Duodenal mucosa (tissue), 2 donors: ENCODE measurements around the gene ALOX5.
"Not testable (repeated sequence)": the region's sequence is repeated elsewhere in the genome, so short reads cannot be mapped to it uniquely, and the experiment has no call there.

Source experiments
- H3K27ac ChIP-seq: one replicate; pipeline ENCODE4 v1.7.0; 2013; ENCODE audit warnings: low read depth, low read length
- H3K27me3 ChIP-seq, 2 donors: one replicate each; pipeline ENCODE4 v1.7.0; 2013; ENCODE audit warnings: low read length in 2 of 2, control low read depth in 1 of 2; ENCODE audit not compliant: insufficient read depth in 2 of 2, control insufficient read depth in 1 of 2
- H3K36me3 ChIP-seq, 2 donors: one replicate each; pipeline ENCODE4 v1.7.0; 2013; ENCODE audit warnings: low read length in 2 of 2, control low read depth in 1 of 2; ENCODE audit not compliant: insufficient read depth in 2 of 2, control insufficient read depth in 1 of 2
- H3K4me1 ChIP-seq, 2 donors: one replicate each; pipeline ENCODE4 v1.7.0; 2013; ENCODE audit warnings: low read length in 2 of 2, control low read depth in 1 of 2; ENCODE audit not compliant: insufficient read depth in 2 of 2, control insufficient read depth in 1 of 2
- H3K4me3 ChIP-seq, 2 donors: one replicate each; pipeline ENCODE4 v1.7.0; 2013; ENCODE audit warnings: low read length in 2 of 2, low read depth in 1 of 2
- H3K9ac ChIP-seq, 2 donors: one replicate each; pipeline ENCODE4 v1.7.0; 2013; ENCODE audit warnings: low read length in 2 of 2, low read depth in 1 of 2
- H3K9me3 ChIP-seq, 2 donors: one replicate each; pipeline ENCODE4 v1.7.0; 2013; ENCODE audit warnings: low read length in 2 of 2, control low read depth in 1 of 2; ENCODE audit not compliant: control insufficient read depth in 1 of 2

The ALOX5 gene

DNA sequence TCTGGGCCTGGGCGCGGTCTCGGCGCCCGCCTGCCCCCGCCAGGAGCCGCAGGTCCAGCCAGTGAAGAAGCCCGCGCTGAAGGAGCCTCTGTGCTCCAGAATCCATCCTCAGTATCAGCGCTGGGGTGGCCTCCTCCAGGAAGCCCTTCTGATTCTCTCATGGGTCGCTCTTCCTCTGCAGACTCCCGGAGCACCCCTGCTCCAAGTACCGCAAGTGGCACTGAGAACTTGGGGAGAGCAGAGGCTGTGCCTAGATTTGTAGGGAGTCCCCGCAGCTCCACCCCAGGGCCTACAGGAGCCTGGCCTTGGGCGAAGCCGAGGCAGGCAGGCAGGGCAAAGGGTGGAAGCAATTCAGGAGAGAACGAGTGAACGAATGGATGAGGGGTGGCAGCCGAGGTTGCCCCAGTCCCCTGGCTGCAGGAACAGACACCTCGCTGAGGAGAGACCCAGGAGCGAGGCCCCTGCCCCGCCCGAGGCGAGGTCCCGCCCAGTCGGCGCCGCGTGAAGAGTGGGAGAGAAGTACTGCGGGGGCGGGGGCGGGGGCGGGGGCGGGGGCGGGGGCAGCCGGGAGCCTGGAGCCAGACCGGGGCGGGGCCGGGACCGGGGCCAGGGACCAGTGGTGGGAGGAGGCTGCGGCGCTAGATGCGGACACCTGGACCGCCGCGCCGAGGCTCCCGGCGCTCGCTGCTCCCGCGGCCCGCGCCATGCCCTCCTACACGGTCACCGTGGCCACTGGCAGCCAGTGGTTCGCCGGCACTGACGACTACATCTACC lies at the start of gene ALOX5:
Gene ALOX5 (plus strand): TSS at position 641 of the 774 bp plus-strand sequence. CDS start 64 bp downstream, at position 705.
- Histone ChIP-seq H3K27me3 (peaks cover 20 to 24% of the 10 kb centered on the region in 2 donors), H3K4me1 (peaks cover 11 to 22% of the 10 kb centered on the region in 2 donors), H3K9ac (peak within 1 kb of the TSS; percentile 6 to 34), H3K27ac (no peak within 1 kb of the TSS), H3K9me3 (no peaks in the 10 kb centered on the region), H3K4me3 (peak within 1 kb of the TSS; percentile 65 to 67), H3K36me3 (no peaks in the 10 kb centered on the region)

DNA sequence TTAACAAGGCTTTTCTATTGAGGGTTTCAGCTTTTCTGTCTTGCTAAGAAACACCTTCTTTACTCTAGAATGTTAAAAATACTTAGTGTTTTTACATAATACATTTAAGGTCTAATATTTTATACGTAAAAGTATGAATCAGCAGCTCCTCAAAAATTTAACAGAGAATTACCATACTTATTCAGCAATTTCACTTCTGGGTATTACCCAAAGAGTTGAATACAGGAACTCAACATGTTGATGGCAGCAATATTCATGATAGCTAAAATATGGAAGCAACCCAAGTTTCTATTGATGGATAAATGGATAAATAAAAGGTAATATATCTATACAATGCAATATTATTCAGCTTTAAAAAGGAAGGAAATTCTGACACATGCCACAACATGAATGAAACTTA lies 48.9 kb upstream of the ALOX5 start:
- Histone ChIP-seq H3K27me3 (no peaks in the 10 kb centered on the region), H3K4me1 (no peaks in the 10 kb centered on the region), H3K9ac (no peak overlapping the region), H3K36me3 (no peaks in the 10 kb centered on the region), H3K27ac (no peak overlapping the region), H3K4me3 (no peak overlapping the region), H3K9me3 (no peaks in the 10 kb centered on the region)

DNA sequence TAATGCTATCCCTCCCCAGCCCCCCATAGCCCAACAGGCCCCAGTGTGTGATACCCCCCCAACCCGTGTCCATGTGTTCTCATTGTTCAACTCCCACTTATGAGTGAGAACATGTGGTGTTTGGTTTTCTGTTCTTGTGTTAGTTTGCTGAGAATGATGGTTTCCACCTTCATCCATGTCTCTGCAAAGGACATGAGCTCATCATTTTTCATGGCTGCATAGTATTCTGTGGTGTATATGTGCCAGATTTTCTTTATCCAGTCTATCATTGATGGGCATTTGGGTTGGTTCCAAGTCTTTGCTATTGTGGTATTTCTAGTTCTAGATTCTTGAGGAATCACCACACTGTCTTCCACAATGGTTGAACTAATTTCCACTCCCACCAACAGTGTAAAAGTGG lies 47.2 kb upstream of the ALOX5 start:
- not testable (repeated sequence) for H3K27me3 ChIP-seq, H3K9ac ChIP-seq, H3K4me3 ChIP-seq, H3K27ac ChIP-seq, H3K9me3 ChIP-seq, H3K4me1 ChIP-seq, H3K36me3 ChIP-seq

DNA sequence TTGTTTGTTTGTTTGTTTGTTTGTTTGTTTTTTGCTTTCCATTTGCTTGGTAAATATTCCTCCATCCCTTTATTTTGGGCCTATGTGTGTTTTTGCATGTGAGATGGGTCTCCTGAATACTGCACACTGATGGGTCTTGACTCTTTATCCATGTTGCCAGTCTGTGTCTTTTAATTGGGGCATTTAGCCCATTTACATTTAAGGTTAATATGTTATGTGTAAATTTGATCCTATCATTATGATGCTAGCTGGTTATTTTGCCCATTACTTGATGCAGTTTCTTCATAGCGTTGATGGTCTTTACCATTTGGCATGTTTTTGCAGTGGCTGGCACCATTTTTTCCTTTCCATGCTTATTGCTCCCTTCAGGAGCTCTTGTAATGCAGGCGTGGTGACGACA lies 42.2 kb upstream of the ALOX5 start:
- H3K4me3 ChIP-seq, H3K27me3 ChIP-seq, H3K4me1 ChIP-seq, H3K9ac ChIP-seq, H3K27ac ChIP-seq, H3K9me3 ChIP-seq, H3K36me3 ChIP-seq: not testable (repeated sequence)

DNA sequence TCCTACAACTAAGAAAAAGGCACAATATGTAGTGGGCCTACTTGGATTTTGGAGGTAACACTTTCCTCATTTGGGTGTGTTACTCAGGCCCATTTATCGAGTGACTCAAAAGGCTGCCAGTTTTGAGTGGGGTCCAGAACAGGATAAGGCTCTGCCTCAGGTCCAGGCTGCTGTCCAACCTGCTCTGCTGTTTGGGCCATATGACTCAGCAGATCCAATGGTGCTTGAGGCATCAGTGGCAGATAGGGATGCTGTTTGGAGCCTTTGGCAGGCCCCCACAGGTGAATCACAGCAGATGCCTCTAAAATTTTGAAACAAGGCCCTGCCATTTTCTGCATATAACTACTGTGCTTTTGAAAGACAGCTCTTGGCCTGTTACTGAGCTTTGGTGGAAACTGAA lies 34.1 kb upstream of the ALOX5 start:
- no peaks in the 10 kb centered on the region for H3K4me1 ChIP-seq
- H3K27ac ChIP-seq = no peak overlapping the region
- H3K9me3 ChIP-seq = peaks cover 0 to 3% of the 10 kb centered on the region in 2 donors
- no peak overlapping the region for H3K9ac ChIP-seq
- H3K36me3 ChIP-seq = no peaks in the 10 kb centered on the region
- H3K4me3 ChIP-seq = no peak overlapping the region
- no peaks in the 10 kb centered on the region for H3K27me3 ChIP-seq

DNA sequence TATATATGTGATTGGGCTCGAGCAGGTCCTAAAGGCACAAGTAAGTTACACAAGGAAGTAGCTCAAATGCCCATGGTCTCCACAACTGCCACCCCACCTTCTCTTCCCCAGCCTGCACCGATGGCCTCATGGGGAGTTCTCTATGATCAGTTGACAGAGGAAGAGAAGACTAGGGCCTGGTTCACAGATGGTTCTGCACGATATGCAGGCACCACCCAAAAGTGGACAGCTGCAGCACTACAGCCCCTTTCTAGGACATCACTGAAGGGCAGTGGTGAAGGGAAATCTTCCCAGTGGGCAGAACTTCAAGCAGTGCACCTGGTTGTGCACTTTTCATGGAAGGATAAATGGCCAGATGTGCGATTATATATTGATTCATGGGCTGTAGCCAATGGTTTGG lies 33.6 kb upstream of the ALOX5 start:
- H3K27me3 ChIP-seq, H3K4me3 ChIP-seq, H3K27ac ChIP-seq, H3K9me3 ChIP-seq, H3K4me1 ChIP-seq, H3K9ac ChIP-seq, H3K36me3 ChIP-seq: not testable (repeated sequence)

DNA sequence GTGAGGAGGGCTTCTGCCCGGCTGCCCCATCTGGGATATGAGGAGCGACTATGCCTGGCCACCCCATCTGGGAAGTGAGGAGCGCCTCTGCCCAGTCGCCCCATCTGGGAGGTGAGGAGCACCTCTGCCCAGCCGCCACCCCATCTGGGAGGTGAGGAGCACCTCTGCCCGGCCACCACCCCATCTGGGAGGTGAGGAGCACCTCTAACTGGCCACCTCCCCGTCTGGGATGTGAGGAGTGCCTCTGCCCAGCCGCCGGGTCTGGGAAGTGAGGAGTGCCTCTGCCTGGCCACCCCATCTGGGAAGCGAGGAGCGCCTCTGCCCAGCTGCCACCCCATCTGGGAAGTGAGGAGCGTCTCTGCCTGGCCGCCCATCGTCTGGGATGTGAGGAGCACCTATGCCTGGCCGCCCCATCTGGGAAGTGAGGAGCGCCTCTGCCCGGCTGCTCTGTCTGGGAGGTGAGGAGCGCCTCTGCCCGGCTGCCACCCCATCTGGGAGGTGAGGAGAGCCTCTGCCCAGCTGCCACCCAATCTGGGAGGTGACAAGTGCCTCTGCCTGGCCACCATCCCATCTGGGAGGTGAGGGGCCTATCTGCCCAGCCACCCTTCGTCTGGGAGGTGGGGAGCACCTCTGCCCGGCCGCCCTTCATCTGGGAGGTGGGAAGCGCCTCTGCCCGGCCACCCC lies 27.2 kb upstream of the ALOX5 start:
- not testable (repeated sequence) for H3K27ac ChIP-seq, H3K9me3 ChIP-seq, H3K4me3 ChIP-seq, H3K36me3 ChIP-seq, H3K4me1 ChIP-seq, H3K27me3 ChIP-seq, H3K9ac ChIP-seq

DNA sequence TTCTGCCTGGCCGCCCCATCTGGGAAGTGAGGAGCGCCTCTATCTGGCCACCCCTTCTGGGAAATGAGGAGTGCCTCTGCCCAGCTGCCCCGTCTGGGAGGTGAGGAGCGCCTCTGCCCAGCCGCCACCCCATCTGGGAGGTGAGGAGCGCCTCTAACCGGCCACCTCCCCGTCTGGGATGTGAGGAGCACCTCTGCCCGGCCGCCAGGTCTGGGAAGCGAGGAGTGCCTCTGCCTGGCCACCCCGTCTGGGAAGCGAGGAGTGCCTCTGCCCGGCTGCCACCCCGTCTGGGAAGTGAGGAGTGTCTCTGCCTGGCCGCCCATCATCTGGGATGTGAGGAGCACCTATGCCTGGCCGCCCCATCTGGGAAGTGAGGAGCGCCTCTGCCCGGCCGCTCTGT lies 26.6 kb upstream of the ALOX5 start:
- H3K9ac ChIP-seq, H3K27ac ChIP-seq, H3K36me3 ChIP-seq, H3K4me3 ChIP-seq, H3K27me3 ChIP-seq, H3K9me3 ChIP-seq, H3K4me1 ChIP-seq: not testable (repeated sequence)

DNA sequence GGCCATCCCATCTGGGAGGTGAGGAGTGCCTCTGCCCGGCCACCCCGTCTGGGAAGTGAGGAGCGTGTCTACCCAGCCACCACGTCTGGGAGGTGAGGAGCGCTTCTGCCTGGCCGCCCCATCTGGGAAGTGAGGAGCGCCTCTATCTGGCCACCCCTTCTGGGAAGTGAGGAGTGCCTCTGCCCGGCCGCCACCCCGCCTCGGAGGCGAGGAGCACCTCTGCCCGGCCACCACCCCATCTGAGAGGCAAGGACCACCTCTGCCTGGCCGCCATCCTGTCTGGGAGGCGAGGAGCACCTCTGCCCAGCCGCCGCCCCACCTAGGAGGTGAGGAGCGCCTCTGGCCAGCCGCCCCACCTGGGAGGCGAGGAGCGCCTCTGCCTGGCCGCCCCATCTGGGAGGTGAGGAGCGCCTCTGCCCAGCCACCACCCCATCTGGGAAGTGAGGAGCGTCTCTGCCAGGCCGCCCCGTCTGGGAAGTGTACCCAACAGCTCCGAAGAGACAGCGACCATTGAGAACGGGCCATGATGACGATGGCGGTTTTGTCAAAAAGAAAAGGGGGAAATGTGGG lies 25.7 kb upstream of the ALOX5 start:
- not testable (repeated sequence) for H3K27me3 ChIP-seq, H3K4me1 ChIP-seq, H3K4me3 ChIP-seq, H3K9me3 ChIP-seq, H3K27ac ChIP-seq, H3K9ac ChIP-seq, H3K36me3 ChIP-seq

DNA sequence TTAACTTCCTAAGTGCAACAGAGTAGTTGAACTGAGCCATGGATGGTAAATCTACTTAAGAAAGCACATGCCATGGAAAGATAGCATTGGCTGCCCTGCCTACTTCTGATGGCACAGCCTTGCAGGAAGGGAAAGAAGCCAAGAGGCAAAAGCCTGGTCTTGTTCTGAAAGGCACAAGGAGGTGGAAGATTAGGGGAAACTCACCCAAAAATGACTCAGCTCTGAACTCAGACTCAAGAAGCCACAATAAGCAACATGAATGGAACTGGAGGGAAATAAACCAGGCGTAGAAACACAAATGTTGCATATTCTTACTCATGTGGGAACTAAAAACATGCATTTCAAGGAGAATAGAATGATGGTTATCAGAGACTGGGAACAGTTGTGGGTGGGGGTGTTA lies 20.8 kb upstream of the ALOX5 start:
- H3K4me1 ChIP-seq = no peaks in the 10 kb centered on the region
- H3K9ac ChIP-seq = no peak overlapping the region
- no peaks in the 10 kb centered on the region for H3K27me3 ChIP-seq
- H3K27ac ChIP-seq = no peak overlapping the region
- H3K4me3 ChIP-seq = no peak overlapping the region
- H3K36me3 ChIP-seq = no peaks in the 10 kb centered on the region
- H3K9me3 ChIP-seq = no peaks in the 10 kb centered on the region
